Naive thymus-derived CD4-positive, alpha-beta T cell (primary cell): ENCODE results near the gene SCYGR7. TPM values are rescaled to one million over a fixed set of nuclear protein-coding genes. Genes with fewer than 3 reads are reported as not detected.

ENCODE experiments used
- ATAC-seq: fragments of 150-1000 bp; cut with Tn5 transposase; 2 replicates; pipeline ENCODE4 v1.10.0; 2021; ENCODE audit warnings: mild to moderate bottlenecking, moderate library complexity
- CTCF ChIA-PET: fragments of 350-600 bp; sonication (Branson Sonifier 250); formaldehyde crosslinking; loops from one replicate; lab custom pipeline; 2021; ENCODE audit warnings: antibody characterized with exemption; lab: Charles Lee
- POLR2A ChIA-PET: fragments of 350-600 bp; sonication (Branson Sonifier 250); formaldehyde crosslinking; loops from one replicate; lab custom pipeline; 2021; ENCODE audit warnings: antibody characterized with exemption, inconsistent platforms; lab: Charles Lee
- DNase-seq, 9 donors: peaks; one replicate each; pipeline versions ENCODE4 v3.0.0 to v3.0.0-alpha.2; 2020 to 2022; ENCODE audit warnings: mixed read lengths in 1 of 9
- H3K27ac ChIP-seq: one replicate; pipeline ENCODE4 v1.7.0; 2013; ENCODE audit warnings: mild to moderate bottlenecking, low read depth, low read length, moderate library complexity
- H3K27me3 ChIP-seq, 2 donors: one replicate each; pipeline ENCODE4 v1.7.0; 2013; ENCODE audit warnings: low read length in 2 of 2, mild to moderate bottlenecking in 2 of 2, moderate library complexity in 2 of 2; ENCODE audit not compliant: control insufficient read depth in 2 of 2, insufficient read depth in 2 of 2
- H3K36me3 ChIP-seq, 3 experiments: 1 replicate in 2 of 3; 2 replicates in 1 of 3; pipeline ENCODE4 v1.7.0; 2013; ENCODE audit warnings: low read length in 3 of 3, mild to moderate bottlenecking in 3 of 3, moderate library complexity in 1 of 3; ENCODE audit not compliant: insufficient read depth in 3 of 3, control insufficient read depth in 2 of 3
- H3K4me1 ChIP-seq, 2 donors: one replicate each; pipeline ENCODE4 v1.7.0; 2013; ENCODE audit warnings: low read length in 2 of 2, mild to moderate bottlenecking in 2 of 2, moderate library complexity in 1 of 2; ENCODE audit not compliant: control insufficient read depth in 2 of 2, insufficient read depth in 2 of 2
- H3K4me3 ChIP-seq: 2 replicates; pipeline ENCODE4 v1.7.0; 2013; ENCODE audit warnings: mild to moderate bottlenecking, low read length
- H3K9me3 ChIP-seq, 3 experiments: 1 replicate in 2 of 3; 2 replicates in 1 of 3; pipeline ENCODE4 v1.7.0; 2013; ENCODE audit warnings: low read length in 3 of 3; ENCODE audit not compliant: control insufficient read depth in 2 of 3
- H3K27ac Mint-ChIP-seq, 9 donors: one replicate each; pipeline ENCODE4 v1.8.0; 2020 to 2022; ENCODE audit warnings: mixed read lengths in 9 of 9, mild to moderate bottlenecking in 8 of 9, moderate library complexity in 5 of 9, inconsistent platforms in 2 of 9
- H3K27me3 Mint-ChIP-seq, 5 donors: one replicate each; pipeline ENCODE4 v1.8.0; 2021 to 2022; ENCODE audit warnings: mixed read lengths in 5 of 5, mild to moderate bottlenecking in 1 of 5
- H3K36me3 Mint-ChIP-seq, 5 donors: one replicate each; pipeline ENCODE4 v1.8.0; 2020 to 2022; ENCODE audit warnings: mixed read lengths in 5 of 5, mild to moderate bottlenecking in 3 of 5, inconsistent platforms in 1 of 5
- H3K4me1 Mint-ChIP-seq, 7 donors: one replicate each; pipeline ENCODE4 v1.8.0; 2020 to 2022; ENCODE audit warnings: mixed read lengths in 7 of 7, mild to moderate bottlenecking in 3 of 7, inconsistent platforms in 1 of 7
- H3K4me3 Mint-ChIP-seq, 10 donors: one replicate each; pipeline ENCODE4 v1.8.0; 2020 to 2022; ENCODE audit warnings: mild to moderate bottlenecking in 10 of 10, mixed read lengths in 10 of 10, moderate library complexity in 6 of 10, inconsistent platforms in 2 of 10
- H3K9me3 Mint-ChIP-seq, 11 donors: one replicate each; pipeline ENCODE4 v1.8.0; 2020 to 2022; ENCODE audit warnings: mixed read lengths in 11 of 11, mild to moderate bottlenecking in 4 of 11, inconsistent platforms in 1 of 11, moderate library complexity in 1 of 11
- intact Hi-C, 2 donors: fragments of 100-400 bp; cut with micrococcal nuclease; formaldehyde crosslinking; loops; one replicate each; pipeline ENCODE4 v1.15.1; 2023
- polyA plus RNA-seq, 2 donors: library from polyadenylated mRNA; unstranded; fragments of 300-500 nt; fragmentation: Illumina TruSeq; gene quantifications; one replicate each; pipeline ENCODE4 v1.2.3, GENCODE V29; 2021
- total RNA-seq, 6 experiments: library from RNA in 5 of 6; stranded (reverse) in 5 of 6; gene quantifications; 1 replicate in 5 of 6; 2 replicates in 1 of 6; pipeline ENCODE4 v1.2.3 and lab custom pipeline; 2021 to 2026

The SCYGR7 gene
- total and polyA plus RNA-seq, 7 experiments from 2014 or later: not detected

DNA sequence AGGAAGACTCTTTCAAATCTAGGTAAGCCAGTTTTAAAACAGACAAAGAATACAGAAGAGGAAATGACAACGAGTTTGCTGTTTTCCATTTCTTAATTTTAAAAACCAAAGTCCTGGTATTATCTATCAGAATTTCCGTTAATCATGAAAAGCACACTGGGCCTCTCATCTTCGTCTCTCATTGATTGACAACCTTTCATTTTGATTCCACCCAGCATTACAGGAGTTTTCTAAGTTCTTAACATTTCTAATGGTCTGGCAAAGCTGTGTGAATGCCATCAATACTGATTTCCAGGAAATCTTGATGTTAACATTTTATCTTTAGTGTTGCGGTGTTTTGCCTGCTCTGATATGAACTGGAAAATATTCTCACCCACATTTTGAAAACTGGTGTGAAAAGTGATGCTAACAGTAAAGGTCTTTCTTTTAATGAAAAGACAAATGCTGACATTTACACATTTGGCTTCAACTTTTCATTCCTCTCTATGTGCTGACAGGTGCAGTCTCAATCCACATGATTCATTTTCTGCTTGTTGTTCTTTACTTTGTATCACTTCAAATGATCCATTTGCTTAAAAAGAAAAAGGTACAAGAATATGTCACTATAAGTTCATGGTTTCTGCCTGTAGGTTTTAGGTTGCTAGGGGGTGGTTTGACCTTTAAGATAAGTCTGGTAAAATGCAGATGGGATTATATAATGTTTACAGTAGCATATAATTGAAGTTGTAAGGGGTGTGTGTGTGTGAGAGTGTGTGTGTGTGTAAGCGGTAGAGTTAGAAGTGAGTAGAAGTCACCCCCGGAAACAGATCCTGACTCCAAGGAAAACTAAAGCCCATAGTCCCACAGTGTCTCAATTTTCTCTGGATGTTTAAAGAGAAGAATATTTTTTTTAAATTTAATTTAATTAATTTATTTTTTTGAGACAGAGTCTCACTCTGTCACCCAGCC lies 47.0 kb downstream of the SCYGR7 start:
- Mint-ChIP-seq H3K27ac (no peak overlapping the region), H3K36me3 (no peaks in the 10 kb centered on the region), H3K27me3 (peaks cover 0 to 7% (median 0%) of the 10 kb centered on the region in 5 donors), H3K9me3 (no peaks in the 10 kb centered on the region), H3K4me1 (peaks cover 0 to 1% (median 0%) of the 10 kb centered on the region in 7 donors), H3K4me3 (no peak overlapping the region)
- H3K27me3 ChIP-seq: no peaks in the 10 kb centered on the region
- H3K9me3 ChIP-seq: no peaks in the 10 kb centered on the region
- H3K4me1 ChIP-seq: no peaks in the 10 kb centered on the region
- no peak overlapping the region for H3K4me3 ChIP-seq
- ChIA-PET POLR2A (no interaction called here), CTCF (no interaction called here)
- intact Hi-C loops: no loop called here
- no peak for ATAC-seq
- no peak for DNase-seq
- H3K27ac ChIP-seq: no peak overlapping the region
- H3K36me3 ChIP-seq: no peaks in the 10 kb centered on the region

Other genes starting within 250 kb of the SCYGR7 start
- not detected for gene SCYGR2, start 129.4 kb upstream of the SCYGR7 start, total RNA-seq
- gene SCYGR2, start 129.4 kb upstream of the SCYGR7 start, polyA plus RNA-seq: not detected
- not detected for gene SCYGR3, start 113.5 kb upstream of the SCYGR7 start, total RNA-seq
- not detected for gene SCYGR3, start 113.5 kb upstream of the SCYGR7 start, polyA plus RNA-seq
- not detected for gene SCYGR4, start 110.8 kb upstream of the SCYGR7 start, total RNA-seq
- gene SCYGR4, start 110.8 kb upstream of the SCYGR7 start, polyA plus RNA-seq: not detected
- not detected for gene SCYGR5, start 61.5 kb upstream of the SCYGR7 start, total RNA-seq
- gene SCYGR5, start 61.5 kb upstream of the SCYGR7 start, polyA plus RNA-seq: not detected
- not detected for gene SLC19A3, start 10.3 kb upstream of the SCYGR7 start, total RNA-seq
- not detected for gene SLC19A3, start 10.3 kb upstream of the SCYGR7 start, polyA plus RNA-seq
- not detected for gene SCYGR6, start 3.6 kb upstream of the SCYGR7 start, total RNA-seq
- not detected for gene SCYGR6, start 3.6 kb upstream of the SCYGR7 start, polyA plus RNA-seq
- not detected for gene SCYGR8, start 17.6 kb downstream of the SCYGR7 start, total RNA-seq
- not detected for gene SCYGR8, start 17.6 kb downstream of the SCYGR7 start, polyA plus RNA-seq
- 1 to 10 TPM in 2 of 5 experiments, under 1 TPM in 1, not detected in 2; 0.36 to 1.9 (median 1.4) TPM for gene CCL20, start 85.5 kb downstream of the SCYGR7 start, total RNA-seq
- gene CCL20, start 85.5 kb downstream of the SCYGR7 start, polyA plus RNA-seq: not detected
- not detected for gene DAW1, start 143.3 kb downstream of the SCYGR7 start, total RNA-seq
- gene DAW1, start 143.3 kb downstream of the SCYGR7 start, polyA plus RNA-seq: not detected